AG10803 (cell line): ENCODE results near the gene INPP5K.
"Not testable (repeated sequence)": the region's sequence is repeated elsewhere in the genome, so short reads cannot be mapped to it uniquely, and the experiment has no call there.

Experiments used
- DNase-seq: peaks from one replicate; pipeline ENCODE4 v3.0.0; 2010; ENCODE audit warnings: low read depth
- H3K4me3 ChIP-seq: 2 replicates; pipeline ENCODE4 v1.5.1; 2011; ENCODE audit warnings: mild to moderate bottlenecking, low read length, control low read depth
- TF ChIP-seq, protein P1 (sequence below): conservative IDR thresholded peaks from 2 replicates; pipeline ENCODE4 v1.5.1; 2011; ENCODE audit warnings: mild to moderate bottlenecking, low read length, control low read depth, inconsistent platforms

The INPP5K gene

DNA sequence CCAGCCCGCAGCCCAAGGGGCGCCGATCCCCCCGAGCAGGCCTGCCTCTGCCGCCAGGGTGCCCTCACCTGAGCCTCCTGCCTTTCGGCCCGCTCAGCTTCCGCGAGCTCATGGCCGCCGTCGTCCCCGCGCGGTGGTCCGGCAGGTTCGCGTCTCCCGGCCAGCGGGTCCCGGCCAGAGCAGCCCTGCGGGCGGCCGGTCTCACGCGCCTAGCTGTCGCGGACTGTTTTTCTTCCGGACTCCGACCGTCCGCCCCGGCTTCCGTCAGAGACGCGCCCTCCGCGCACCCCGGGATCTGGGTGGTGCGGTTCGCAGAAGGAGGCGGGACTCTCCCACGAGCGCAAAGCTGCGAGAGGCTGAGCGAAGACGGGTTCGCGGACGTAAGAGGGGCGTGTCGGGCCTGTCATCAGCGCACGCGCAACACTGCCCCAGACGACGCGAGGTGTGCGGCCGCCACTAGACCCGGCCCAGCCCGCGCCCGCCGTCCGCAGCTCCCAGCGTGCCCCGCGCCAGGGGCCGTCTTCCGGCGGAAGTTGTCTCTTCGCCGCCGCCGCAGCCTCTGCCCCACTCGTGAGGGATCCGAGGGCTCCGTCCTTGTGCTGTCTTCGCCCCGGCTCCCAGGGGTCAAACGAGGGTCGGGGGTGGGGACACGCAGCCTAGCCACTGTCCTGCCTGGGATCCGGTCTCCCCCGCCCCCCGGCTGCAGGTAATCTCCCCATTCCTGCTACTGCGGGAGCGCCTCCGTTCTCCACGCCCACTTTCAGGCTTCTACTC, at the start of gene INPP5K:
Gene INPP5K, minus strand, starts transcription at position 225 of the 774 bp plus-strand sequence. Its CDS starts 113 bp downstream, at position 112.
- peak; percentile 98 for DNase-seq
- TF ChIP-seq, protein P1, sequence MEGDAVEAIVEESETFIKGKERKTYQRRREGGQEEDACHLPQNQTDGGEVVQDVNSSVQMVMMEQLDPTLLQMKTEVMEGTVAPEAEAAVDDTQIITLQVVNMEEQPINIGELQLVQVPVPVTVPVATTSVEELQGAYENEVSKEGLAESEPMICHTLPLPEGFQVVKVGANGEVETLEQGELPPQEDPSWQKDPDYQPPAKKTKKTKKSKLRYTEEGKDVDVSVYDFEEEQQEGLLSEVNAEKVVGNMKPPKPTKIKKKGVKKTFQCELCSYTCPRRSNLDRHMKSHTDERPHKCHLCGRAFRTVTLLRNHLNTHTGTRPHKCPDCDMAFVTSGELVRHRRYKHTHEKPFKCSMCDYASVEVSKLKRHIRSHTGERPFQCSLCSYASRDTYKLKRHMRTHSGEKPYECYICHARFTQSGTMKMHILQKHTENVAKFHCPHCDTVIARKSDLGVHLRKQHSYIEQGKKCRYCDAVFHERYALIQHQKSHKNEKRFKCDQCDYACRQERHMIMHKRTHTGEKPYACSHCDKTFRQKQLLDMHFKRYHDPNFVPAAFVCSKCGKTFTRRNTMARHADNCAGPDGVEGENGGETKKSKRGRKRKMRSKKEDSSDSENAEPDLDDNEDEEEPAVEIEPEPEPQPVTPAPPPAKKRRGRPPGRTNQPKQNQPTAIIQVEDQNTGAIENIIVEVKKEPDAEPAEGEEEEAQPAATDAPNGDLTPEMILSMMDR: no peak
- peak within 1 kb of the TSS; percentile 97 for H3K4me3 ChIP-seq

DNA sequence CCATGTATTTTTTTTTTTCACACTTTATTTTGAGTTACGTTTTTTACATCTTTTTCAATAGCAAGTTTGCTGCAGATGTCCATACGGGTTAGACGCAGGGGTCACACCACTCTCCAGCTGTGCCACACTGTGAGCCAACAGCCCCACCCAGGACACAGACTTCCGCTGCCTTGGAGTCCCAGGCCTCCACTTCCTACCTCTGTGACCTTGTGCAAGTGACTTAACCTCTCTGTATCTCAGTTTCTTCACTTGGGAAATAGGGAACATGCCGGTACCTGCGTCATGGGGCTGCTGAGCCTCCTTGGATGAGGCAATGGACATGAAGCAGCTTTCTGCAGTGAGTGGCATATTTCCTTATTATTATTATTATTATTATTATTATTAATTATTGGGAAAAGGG, 49.5 kb upstream of the INPP5K start:
- no peak overlapping the region for H3K4me3 ChIP-seq
- TF ChIP-seq, protein P1: no peak
- DNase-seq: no peak

DNA sequence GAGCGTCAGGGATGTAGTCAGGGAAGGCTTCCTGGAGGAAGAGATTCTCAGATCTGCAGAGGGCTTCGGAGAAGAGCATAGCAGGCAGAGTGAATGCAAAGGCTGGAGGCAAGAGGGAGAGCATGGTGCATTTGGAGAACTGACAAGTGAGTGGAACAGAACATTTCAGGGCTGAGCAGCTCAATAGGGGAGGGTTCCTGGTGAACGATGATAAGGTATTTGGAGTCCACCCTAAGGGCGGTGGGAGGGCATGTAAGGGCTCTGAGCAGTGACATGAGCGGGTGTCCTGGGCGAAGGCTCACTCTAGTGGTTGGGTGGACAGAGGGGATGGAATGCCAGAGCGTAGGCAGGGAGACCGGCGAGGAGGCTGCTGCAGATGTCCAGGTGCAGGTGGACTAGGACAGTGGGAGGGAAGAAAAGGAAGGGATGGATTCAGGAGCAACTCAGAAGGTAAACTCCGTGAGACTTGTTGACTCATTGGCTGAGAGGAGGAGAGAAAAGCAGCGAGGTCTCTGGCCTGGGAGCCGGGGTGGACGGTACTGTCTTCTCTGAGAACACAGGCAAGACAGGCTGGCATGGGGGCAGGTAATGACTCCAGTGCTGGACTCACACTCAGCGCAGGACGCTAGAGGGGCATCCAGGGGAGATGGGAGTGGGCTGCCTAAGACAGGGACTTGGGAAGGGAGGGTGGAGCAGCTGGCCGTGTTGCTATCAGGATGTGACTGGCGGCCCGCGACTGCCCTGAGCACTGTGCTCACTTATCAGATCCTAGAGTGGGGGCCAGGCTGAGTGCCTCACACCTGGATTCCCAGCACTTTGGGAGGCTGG, 47.6 kb upstream of the INPP5K start:
- TF ChIP-seq, protein P1: no peak
- no peak overlapping the region for H3K4me3 ChIP-seq
- no peak for DNase-seq

DNA sequence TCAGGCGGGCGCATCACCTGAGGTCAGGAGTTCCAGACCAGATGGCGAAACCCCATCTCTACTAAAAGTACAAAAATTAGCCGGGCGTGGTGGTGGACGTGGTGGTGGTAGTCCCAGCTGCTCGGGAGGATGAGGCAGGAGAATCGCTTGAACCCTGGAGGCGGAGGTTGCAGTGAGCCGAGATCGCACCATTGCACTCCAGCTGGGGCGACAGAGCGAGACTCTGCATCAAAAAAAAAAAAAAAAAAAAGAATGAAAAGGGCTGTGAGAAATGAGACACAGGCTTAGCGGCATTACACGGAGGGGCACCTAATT, 47.0 kb upstream of the INPP5K start:
- DNase-seq, H3K4me3 ChIP-seq: not testable (repeated sequence)

DNA sequence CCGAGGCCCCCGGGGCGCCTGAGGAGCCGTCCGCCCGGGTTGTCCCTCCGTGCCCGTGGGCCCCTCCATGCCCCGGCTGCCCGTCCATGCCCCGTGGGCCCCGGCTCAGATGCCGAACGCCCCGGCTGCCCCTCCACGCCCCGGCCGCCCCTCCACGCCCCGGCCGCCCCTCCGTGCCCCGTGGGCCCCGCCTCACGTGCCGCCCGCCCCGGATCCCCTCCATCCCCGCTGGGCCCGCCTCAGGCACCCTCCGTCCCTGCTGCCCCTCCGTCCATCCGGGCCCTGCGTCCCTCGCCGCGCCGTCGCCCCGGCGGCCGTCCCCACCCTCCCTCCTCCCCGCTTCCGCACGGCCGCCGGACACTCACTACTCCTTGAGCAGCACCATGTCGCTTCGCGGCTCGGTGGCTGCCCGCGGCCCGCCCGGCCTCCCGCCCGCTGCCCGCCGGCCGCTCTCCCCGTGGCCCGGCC, 45.8 kb upstream of the INPP5K start:
- TF ChIP-seq, protein P1: no peak

DNA sequence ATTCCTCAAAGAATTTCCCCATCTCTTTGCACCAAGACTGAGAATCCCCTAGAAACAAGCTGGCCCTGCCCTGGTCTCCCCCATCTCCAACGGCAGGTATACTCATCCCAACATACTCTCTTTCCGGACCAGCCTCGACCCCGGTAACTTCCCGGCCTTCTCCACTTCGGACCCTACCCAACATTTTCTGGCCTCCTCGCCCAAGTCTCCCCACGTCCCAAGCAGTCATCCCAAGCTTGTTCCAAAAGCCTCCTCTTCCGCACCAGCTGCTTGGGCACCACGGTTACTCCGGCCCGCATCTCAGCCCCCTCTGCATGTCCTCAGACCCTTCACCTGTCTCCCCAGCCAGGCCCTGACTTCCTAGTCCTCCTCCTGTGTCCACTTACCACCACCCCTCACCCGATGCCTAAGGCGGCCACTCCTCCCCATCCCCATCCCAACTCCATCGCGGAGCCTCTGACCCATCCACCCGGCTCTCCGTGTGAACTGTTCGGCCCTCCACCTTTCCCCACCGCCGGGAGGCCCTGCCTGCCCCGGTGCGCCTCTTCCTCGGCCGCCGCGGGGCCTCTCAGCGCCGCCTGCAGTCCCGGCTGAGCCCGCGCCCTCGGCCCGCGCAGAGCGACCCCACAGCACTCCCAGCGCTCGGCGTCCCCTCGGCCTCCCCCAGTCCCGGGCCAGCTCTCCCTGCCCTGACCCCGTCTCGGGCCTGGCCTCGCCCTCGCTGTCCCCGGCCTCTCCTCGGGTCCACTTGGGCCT, 45.2 kb upstream of the INPP5K start:
- peak overlapping the region; percentile 77 for H3K4me3 ChIP-seq
- DNase-seq: no peak
- TF ChIP-seq, protein P1: no peak

More for the DNA sequence above, 45.8 kb upstream of the INPP5K start:
- peak overlapping the region; percentile 77 for H3K4me3 ChIP-seq
- DNase-seq: peak; percentile 39

DNA sequence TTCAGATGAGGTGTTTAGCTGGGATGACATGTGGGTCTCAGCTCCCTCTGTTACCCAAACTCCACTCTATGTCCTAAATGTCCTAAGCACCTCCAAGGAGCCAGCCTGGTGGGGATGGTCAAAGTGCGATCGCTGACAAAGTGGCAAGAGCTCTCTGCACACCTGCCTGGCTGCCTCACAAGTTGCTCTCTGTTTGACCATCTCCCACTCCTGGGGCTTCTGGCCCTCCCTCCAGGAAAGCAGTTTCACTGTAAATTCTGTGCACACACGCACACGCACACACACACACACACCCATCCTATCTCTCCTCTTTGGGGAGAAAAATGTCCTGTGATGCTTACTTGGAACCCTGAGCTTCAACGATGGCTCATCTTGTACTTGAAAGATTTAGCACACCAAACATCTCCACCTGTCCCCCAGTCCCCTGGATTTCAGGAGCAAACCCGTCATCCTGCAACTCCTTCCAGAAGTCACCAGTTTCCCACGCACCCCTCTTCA, 44.5 kb upstream of the INPP5K start:
- TF ChIP-seq, protein P1: no peak
- no peak for DNase-seq
- peak overlapping the region; percentile 77 for H3K4me3 ChIP-seq
